ENCODE data around the gene EPRS1.

- TF ChIP-seq POLR2AphosphoS5 (IDR thresholded peaks at IDR 0.05; ENCODE audit: low read depth, low read length) (no peak), POLR2A (IDR thresholded peaks at IDR 0.05; ENCODE audit: low read depth, low read length) (no peak)
Measured at GRCh38 chr1:220062629-220063028, 16.3 kb upstream of the EPRS1 start.
